ENCODE measurements around the gene HDHD5. TPM values are rescaled to one million over a fixed set of nuclear protein-coding genes. Genes with fewer than 3 reads are reported as not detected.

Gene HDHD5
- total and polyA plus RNA-seq, 7 donors: 24.6 to 68.3 (median 33.9) TPM

GRCh38 chr22:17115236-17115635, 43.8 kb downstream of the HDHD5 start:
- H3K27ac ChIP-seq: no peak overlapping the region
- no peak overlapping the region for H3K4me3 ChIP-seq
- 55 to 59% (median 56%) methylated on average over 4 of the region's 4 CpGs for WGBS, 3 donors
- no peak for ATAC-seq
- intact Hi-C loops (cut with DNase I): loop anchor here (5.0 kb wide), 3 partner anchors 42 to 82 kb away; partner anchors contain the start of gene HDHD5 (in 1 of the 2)
- no peaks in the 10 kb centered on the region for H3K36me3 ChIP-seq (ENCODE audit: insufficient read depth in 1 of 2, low read depth in 1 of 2)
- no peaks in the 10 kb centered on the region for H3K4me1 ChIP-seq
- no peak for DNase-seq
- TF ChIP-seq CTCF (IDR thresholded peaks at IDR 0.05): no peak
- no peaks in the 10 kb centered on the region for H3K9me3 ChIP-seq
- H3K27me3 ChIP-seq (ENCODE audit: insufficient read depth in 3 of 3, low read length in 2 of 3): no peaks in the 10 kb centered on the region

- intact Hi-C loops (cut with DNase I): loop anchor here (5.0 kb wide), 3 partner anchors 42 to 82 kb away; partner anchors contain the start of gene HDHD5 (in 1 of the 2)
- TF ChIP-seq CTCF (IDR thresholded peaks at IDR 0.05): no peak
- H3K36me3 ChIP-seq (ENCODE audit: insufficient read depth in 1 of 2, low read depth in 1 of 2): no peaks in the 10 kb centered on the region
- no peak overlapping the region for H3K27ac ChIP-seq
- H3K27me3 ChIP-seq (ENCODE audit: insufficient read depth in 3 of 3, low read length in 2 of 3): no peaks in the 10 kb centered on the region
- H3K4me3 ChIP-seq: no peak overlapping the region
- DNase-seq (no peak), ATAC-seq (no peak)
- H3K9me3 ChIP-seq: no peaks in the 10 kb centered on the region
- 82 to 85% (median 84%) methylated on average over 9 of the region's 9 CpGs for WGBS, 3 donors
- H3K4me1 ChIP-seq: no peaks in the 10 kb centered on the region
Measured at GRCh38 chr22:17114898-17115235, 44.2 kb downstream of the HDHD5 start.

GRCh38 chr22:17114173-17114897, 44.7 kb downstream of the HDHD5 start:
- WGBS, 3 donors: 72 to 74% (median 74%) methylated on average over 13 of the region's 13 CpGs
- H3K4me1 ChIP-seq: no peaks in the 10 kb centered on the region

GRCh38 chr22:17113600-17113999, 45.5 kb downstream of the HDHD5 start:
- Histone ChIP-seq H3K4me1 (no peaks in the 10 kb centered on the region), H3K36me3 (ENCODE audit: insufficient read depth in 1 of 2, low read depth in 1 of 2) (no peaks in the 10 kb centered on the region), H3K27ac (no peak overlapping the region), H3K27me3 (ENCODE audit: insufficient read depth in 3 of 3, low read length in 2 of 3) (no peaks in the 10 kb centered on the region), H3K4me3 (no peak overlapping the region), H3K9me3 (no peaks in the 10 kb centered on the region)
- 82 to 84% (median 83%) methylated on average over 8 of the region's 8 CpGs for WGBS, 3 donors
- ATAC-seq: no peak
- TF ChIP-seq CTCF (IDR thresholded peaks at IDR 0.05): no peak
- intact Hi-C loops (cut with DNase I): no loop called here
- DNase-seq: no peak

More at GRCh38 chr22:17114173-17114897, 44.7 kb downstream of the HDHD5 start:
- no peaks in the 10 kb centered on the region for H3K9me3 ChIP-seq
- no peaks in the 10 kb centered on the region for H3K27me3 ChIP-seq (ENCODE audit: insufficient read depth in 3 of 3, low read length in 2 of 3)
- DNase-seq: no peak
- no peak for TF ChIP-seq CTCF (IDR thresholded peaks at IDR 0.05)
- no peak overlapping the region for H3K4me3 ChIP-seq
- intact Hi-C loops (cut with DNase I): no loop called here
- no peak overlapping the region for H3K27ac ChIP-seq
- no peak for ATAC-seq
- H3K36me3 ChIP-seq (ENCODE audit: insufficient read depth in 1 of 2, low read depth in 1 of 2): no peaks in the 10 kb centered on the region
